ENCODE results near the gene ADSS2.

DNA sequence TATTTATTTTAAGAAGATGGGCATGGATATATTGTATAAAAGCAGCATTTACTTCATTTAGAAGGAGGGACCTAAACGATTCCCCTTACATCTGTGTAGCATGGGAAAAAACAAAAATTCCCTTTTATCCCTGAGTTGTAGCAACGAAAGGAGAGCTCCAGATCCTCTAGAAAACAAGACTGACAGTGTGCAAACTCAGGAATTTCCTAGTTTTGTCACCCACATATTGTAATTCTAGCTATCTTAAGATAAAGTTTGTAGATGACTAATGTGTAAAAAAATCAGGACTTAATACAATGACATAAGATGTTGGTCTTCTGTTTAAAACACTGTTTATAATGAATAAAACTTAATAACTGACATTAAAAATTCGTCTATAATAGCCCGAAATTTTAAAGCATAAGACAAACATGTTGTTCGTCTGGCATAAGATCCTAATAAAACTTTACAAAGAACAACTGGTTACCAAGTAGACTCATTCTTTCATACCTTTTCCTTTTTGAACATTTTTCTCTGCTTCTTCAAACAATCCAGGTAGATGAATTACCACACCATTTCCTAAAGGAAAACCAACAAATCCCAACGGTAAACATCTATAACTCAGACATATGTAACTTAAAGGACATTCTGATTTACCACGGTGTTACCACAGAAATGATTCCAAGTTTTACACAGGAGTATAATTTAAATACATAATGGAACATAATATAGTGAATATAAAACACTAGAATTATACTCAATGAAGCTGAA, 15.2 kb downstream of the ADSS2 start:
- TF ChIP-seq, protein P1, sequence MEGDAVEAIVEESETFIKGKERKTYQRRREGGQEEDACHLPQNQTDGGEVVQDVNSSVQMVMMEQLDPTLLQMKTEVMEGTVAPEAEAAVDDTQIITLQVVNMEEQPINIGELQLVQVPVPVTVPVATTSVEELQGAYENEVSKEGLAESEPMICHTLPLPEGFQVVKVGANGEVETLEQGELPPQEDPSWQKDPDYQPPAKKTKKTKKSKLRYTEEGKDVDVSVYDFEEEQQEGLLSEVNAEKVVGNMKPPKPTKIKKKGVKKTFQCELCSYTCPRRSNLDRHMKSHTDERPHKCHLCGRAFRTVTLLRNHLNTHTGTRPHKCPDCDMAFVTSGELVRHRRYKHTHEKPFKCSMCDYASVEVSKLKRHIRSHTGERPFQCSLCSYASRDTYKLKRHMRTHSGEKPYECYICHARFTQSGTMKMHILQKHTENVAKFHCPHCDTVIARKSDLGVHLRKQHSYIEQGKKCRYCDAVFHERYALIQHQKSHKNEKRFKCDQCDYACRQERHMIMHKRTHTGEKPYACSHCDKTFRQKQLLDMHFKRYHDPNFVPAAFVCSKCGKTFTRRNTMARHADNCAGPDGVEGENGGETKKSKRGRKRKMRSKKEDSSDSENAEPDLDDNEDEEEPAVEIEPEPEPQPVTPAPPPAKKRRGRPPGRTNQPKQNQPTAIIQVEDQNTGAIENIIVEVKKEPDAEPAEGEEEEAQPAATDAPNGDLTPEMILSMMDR (IDR thresholded peaks at IDR 0.05), result no peak
- no peak for TF ChIP-seq POLR2A (IDR thresholded peaks at IDR 0.05)
